Stimulated activated CD8-positive, alpha-beta memory T cell treated with anti-CD3 and anti-CD28 coated beads, Interleukin-2, amount 100 ng/mL, for 48 hours (primary cell): ENCODE measurements around the gene APOBEC3B.
"Not testable (repeated sequence)": the region's sequence is repeated elsewhere in the genome, so short reads cannot be mapped to it uniquely, and the experiment has no call there.

Experiments
- DNase-seq, 2 donors: peaks; one replicate each; pipeline ENCODE4 v3.0.0-alpha.2; 2020; ENCODE audit warnings: low read depth in 2 of 2

APOBEC3B gene

DNA sequence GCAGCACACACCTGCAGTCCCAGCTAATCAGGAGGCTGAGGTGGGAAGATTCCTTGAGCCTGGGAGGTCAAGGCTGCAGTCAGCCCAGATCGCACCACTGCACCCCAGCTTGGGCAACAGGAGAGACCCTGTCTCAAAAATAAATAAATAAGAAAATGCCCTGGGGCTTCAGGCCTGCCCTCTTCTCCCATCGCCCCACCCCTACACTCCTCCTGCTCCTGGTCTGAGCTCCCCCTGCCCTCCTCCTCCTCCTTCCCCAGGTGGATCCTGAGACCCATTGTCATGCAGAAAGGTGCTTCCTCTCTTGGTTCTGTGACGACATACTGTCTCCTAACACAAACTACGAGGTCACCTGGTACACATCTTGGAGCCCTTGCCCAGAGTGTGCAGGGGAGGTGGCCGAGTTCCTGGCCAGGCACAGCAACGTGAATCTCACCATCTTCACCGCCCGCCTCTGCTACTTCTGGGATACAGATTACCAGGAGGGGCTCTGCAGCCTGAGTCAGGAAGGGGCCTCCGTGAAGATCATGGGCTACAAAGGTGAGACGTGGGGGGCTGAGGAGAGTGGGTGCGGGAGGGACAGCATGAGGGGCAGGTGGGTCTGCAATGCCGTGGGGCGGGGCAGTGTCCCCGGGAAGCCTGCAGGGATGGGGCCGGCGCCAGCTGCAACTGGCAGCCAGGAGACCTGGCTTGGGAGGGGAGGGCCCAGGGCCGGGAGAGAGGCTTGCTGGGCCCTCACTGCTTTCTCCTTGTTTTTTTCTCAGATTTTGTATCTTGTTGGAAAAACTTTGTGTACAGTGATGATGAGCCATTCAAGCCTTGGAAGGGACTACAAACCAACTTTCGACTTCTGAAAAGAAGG is 49.5 kb downstream of the APOBEC3B start:
- DNase-seq, result not testable (repeated sequence)

DNA sequence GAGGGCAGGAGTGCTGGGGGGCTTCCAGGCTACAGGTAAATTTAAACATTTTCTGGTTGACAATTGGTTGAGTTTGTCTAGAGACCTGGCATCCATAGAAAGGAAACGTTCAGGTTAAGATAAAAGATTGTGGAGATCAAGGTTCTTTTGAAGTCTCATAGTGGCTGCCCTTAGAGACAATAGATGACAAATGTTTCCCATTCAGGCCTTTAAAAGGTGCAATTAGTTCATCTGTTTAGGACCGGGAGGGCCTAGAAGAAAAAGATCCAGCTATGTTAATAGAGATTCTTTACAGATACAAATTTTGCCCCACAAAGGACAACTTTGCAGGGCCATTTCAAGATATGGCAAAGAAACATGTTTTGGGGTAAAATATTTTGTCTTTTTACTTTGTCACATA is 54.9 kb downstream of the APOBEC3B start:
- DNase-seq, result not testable (repeated sequence)

DNA sequence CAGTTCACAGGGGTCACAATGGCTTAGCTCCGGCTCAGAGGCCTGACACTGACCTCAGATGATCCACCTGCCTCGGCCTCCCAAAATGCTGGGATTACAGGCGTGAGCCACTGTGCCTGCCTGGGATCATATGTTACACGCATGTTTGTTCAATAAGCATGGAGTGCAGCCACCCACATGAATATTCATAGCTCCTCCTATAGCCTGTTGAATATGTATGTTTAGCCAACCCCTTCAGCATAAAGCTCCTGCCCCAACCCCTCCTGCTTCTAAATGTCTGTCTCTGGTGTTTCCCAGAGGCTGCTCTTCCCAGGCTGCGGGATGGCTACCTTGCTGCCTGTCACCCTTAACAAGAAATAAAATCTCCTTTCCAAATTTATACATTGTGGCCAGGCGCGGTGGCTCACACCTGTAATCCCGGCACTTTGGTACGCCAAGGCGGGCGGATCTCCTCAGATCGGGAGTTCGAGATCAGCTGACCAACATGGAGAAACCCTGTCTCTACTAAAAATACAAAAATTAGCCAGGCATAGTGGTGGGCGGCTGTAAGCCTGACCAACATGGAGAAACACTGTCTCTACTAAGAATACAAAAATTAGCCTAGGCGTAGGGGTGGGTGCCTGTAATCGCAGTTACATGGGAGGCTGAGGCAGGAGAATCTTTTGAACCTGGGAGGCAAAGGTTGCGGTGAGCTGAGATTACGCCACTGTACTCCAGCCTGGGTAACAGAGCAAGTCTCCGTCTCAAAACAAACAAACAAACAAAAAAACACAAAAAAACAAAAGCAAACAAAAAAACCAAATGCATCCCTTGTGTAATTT is 57.4 kb downstream of the APOBEC3B start:
- no peak for DNase-seq

- DNase-seq, result not testable (repeated sequence)
Measured at GRCh38 chr22:39040155-39040537, 58.0 kb downstream of the APOBEC3B start.

GRCh38 chr22:39040538-39041296 is 58.6 kb downstream of the APOBEC3B start, which contains the start of gene APOBEC3F:
Gene APOBEC3F (plus strand): TSS chr22:39040864. CDS start chr22:39040961, 97 bp downstream.
- peak; percentile 55 to 57 for DNase-seq

GRCh38 chr22:39041908-39042307 is 59.8 kb downstream of the APOBEC3B start:
- DNase-seq, result no peak
